ENCODE measurements around the gene CARS2. TPM values are rescaled to one million over a fixed set of nuclear protein-coding genes. Genes with fewer than 3 reads are reported as not detected.

Gene CARS2
- total RNA-seq, 1 experiment from 2014 or later, result 24.8 TPM

DNA sequence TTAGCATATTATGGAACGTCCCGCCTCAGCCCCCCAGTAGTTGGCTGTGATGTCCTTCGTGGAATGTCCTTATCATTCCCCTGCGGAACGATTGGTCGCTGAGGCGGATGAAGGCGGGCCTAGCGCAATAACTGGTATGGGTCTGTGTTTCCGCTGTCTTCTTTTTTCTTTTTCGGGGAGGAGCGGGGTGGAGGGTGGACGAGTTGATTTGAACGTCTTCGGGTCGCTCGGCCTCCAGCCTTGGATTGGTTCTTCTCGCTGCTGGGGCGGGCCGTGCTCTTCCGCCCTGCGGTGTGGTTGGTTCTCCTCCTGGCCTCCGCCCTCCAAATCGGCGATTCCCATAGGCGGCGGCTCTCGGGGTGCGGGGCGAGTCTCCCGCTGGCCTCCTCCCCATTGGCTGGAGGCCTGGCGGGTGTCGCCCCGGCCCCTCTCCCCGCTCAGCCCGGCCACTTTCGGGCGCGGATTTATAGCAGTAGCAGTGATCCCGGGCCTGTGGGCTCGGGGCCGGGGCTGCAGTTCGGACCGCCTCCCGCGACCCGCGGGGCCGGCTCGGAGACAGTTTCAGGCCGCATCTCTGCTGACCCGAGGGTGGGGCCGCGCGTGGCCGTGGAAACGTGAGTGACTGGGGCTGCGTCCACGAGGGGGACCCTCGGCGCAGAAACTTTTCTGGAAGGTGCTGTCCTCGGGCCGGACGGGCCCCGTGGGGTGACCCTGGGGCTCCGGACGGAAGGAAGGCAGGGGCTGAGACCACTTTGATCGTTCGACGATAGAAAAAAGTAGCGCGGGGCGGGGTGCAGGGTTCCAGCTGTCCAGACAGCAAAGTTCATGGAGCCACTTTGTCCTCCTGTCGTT lies 9.7 kb upstream of the CARS2 start:
- Mint-ChIP-seq H3K4me3 (ENCODE audit: low read depth, unreplicated experiment) (peak overlapping the region; percentile 90), H3K36me3 (ENCODE audit: insufficient read depth, unreplicated experiment) (peaks cover 45% of the 10 kb centered on the region), H3K4me1 (ENCODE audit: low read depth, unreplicated experiment) (no peaks in the 10 kb centered on the region), H3K27me3 (ENCODE audit: unreplicated experiment) (no peaks in the 10 kb centered on the region), H3K9me3 (ENCODE audit: low read depth, unreplicated experiment) (no peaks in the 10 kb centered on the region), H3K27ac (ENCODE audit: unreplicated experiment) (peak overlapping the region; percentile 76)
- BruUV-seq (replicated peaks), result no TSS peak
- CTCF ChIA-PET, result no interaction called here
- intact Hi-C loops (cut with micrococcal nuclease; ENCODE audit: unreplicated experiment), result loop anchor here (5.0 kb wide), 1 partner anchor 102 kb away; no protein-coding TSS in a partner anchor
- peak; percentile 85 for DNase-seq
- TF ChIP-seq, protein P1, sequence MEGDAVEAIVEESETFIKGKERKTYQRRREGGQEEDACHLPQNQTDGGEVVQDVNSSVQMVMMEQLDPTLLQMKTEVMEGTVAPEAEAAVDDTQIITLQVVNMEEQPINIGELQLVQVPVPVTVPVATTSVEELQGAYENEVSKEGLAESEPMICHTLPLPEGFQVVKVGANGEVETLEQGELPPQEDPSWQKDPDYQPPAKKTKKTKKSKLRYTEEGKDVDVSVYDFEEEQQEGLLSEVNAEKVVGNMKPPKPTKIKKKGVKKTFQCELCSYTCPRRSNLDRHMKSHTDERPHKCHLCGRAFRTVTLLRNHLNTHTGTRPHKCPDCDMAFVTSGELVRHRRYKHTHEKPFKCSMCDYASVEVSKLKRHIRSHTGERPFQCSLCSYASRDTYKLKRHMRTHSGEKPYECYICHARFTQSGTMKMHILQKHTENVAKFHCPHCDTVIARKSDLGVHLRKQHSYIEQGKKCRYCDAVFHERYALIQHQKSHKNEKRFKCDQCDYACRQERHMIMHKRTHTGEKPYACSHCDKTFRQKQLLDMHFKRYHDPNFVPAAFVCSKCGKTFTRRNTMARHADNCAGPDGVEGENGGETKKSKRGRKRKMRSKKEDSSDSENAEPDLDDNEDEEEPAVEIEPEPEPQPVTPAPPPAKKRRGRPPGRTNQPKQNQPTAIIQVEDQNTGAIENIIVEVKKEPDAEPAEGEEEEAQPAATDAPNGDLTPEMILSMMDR (IDR thresholded peaks at IDR 0.05; ENCODE audit: unreplicated experiment), result no peak

DNA sequence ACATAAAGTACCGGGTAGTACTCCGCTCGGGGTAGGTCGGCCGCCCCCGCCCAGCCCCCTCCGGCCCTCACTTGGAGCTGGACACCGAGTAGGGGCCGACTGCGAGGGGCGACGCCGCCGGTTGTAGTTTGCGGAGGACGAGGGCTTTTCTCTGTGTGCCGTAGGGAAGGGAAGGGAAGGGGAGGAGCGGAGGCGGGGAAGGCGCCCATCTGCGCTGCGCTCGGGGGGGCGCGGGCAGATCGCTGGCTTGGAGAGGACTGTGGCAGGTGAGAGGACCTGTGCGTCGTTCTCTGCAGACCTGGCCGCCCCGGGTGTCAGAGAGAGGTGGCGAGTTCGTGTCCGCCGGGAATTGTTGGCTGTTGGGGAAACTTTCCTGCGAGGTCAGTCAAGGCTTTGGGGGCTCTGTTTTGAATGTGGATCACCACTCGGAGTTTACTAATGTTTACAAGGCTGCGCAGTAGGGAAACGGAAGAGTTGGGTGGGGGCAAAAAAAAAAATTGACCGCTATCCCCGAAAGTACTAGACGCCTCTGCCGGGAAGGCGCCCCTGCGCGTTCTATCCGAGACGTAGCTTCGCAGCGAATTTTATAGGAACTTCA lies 9.0 kb upstream of the CARS2 start:
- TSS peak; percentile 89 for BruUV-seq (replicated peaks)
- intact Hi-C loops (cut with micrococcal nuclease; ENCODE audit: unreplicated experiment), result loop anchor here (5.0 kb wide), 1 partner anchor 102 kb away; no protein-coding TSS in a partner anchor
- peak overlapping the region; percentile 76 for H3K27ac Mint-ChIP-seq (ENCODE audit: unreplicated experiment)
- TF ChIP-seq, protein P1 (IDR thresholded peaks at IDR 0.05; ENCODE audit: unreplicated experiment), result no peak
- no peak for DNase-seq
- no peaks in the 10 kb centered on the region for H3K4me1 Mint-ChIP-seq (ENCODE audit: low read depth, unreplicated experiment)
- H3K36me3 Mint-ChIP-seq (ENCODE audit: insufficient read depth, unreplicated experiment), result peaks cover 45% of the 10 kb centered on the region
- peak overlapping the region; percentile 90 for H3K4me3 Mint-ChIP-seq (ENCODE audit: low read depth, unreplicated experiment)
- CTCF ChIA-PET, result no interaction called here
- no peaks in the 10 kb centered on the region for H3K9me3 Mint-ChIP-seq (ENCODE audit: low read depth, unreplicated experiment)
- H3K27me3 Mint-ChIP-seq (ENCODE audit: unreplicated experiment), result no peaks in the 10 kb centered on the region

DNA sequence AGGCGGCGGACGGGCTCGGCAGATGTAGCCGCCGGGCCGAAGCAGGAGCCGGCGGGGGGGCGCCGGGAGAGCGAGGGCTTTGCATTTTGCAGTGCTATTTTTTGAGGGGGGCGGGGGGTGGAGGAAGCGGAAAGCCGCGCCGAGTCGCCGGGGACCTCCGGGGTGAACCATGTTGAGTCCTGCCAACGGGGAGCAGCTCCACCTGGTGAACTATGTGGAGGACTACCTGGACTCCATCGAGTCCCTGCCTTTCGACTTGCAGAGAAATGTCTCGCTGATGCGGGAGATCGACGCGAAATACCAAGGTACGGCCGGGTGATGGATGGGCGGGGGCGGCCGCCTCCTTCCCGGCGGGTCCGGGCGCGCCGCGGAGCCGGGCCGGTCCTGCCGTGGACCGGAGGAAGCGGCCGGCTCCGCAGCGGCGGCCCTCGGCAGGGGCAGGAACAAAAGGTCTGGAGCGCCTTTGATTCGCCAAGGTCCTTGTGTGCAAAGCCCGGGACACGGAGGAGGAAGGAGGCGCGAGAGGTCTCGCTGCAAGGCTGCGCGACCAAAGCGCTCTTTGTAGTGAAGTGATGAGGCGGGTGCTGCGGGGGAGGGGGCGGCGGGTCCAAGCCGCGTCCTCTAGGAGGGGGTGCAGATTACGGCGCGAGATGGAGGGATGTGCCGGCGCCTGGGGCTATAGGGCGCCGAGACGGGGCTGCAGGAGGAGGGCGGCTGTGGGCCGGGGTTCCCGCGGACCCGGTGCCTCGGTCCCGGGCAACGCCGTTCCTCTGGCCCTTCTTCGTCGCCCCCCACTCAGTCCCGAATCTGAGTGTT lies 8.3 kb upstream of the CARS2 start:
- TF ChIP-seq, protein P1 (IDR thresholded peaks at IDR 0.05; ENCODE audit: unreplicated experiment), result no peak
- Mint-ChIP-seq H3K27ac (ENCODE audit: unreplicated experiment) (no peak overlapping the region), H3K9me3 (ENCODE audit: low read depth, unreplicated experiment) (no peaks in the 10 kb centered on the region), H3K4me3 (ENCODE audit: low read depth, unreplicated experiment) (peak overlapping the region; percentile 90), H3K4me1 (ENCODE audit: low read depth, unreplicated experiment) (no peaks in the 10 kb centered on the region), H3K27me3 (ENCODE audit: unreplicated experiment) (no peaks in the 10 kb centered on the region), H3K36me3 (ENCODE audit: insufficient read depth, unreplicated experiment) (peaks cover 45% of the 10 kb centered on the region)
- CTCF ChIA-PET, result no interaction called here
- DNase-seq, result no peak
- intact Hi-C loops (cut with micrococcal nuclease; ENCODE audit: unreplicated experiment), result no loop called here
- no TSS peak for BruUV-seq (replicated peaks)

GRCh38 chr13:110713642-110713952 lies 7.7 kb upstream of the CARS2 start, which contains the start of gene ING1:
Gene ING1, plus strand, starts transcription at chr13:110713700. Its CDS starts 450 bp downstream, at chr13:110714150.
- H3K27me3 Mint-ChIP-seq (ENCODE audit: unreplicated experiment), result no peaks in the 10 kb centered on the region
- intact Hi-C loops (cut with micrococcal nuclease; ENCODE audit: unreplicated experiment), result no loop called here
- no TSS peak for BruUV-seq (replicated peaks)
- no peaks in the 10 kb centered on the region for H3K9me3 Mint-ChIP-seq (ENCODE audit: low read depth, unreplicated experiment)
- no peak for DNase-seq
- H3K4me3 Mint-ChIP-seq (ENCODE audit: low read depth, unreplicated experiment), result peak within 1 kb of the TSS; percentile 90
- CTCF ChIA-PET, result no interaction called here
- TF ChIP-seq, protein P1 (IDR thresholded peaks at IDR 0.05; ENCODE audit: unreplicated experiment), result no peak
- peak within 1 kb of the TSS; percentile 97 for H3K27ac Mint-ChIP-seq (ENCODE audit: unreplicated experiment)
- H3K4me1 Mint-ChIP-seq (ENCODE audit: low read depth, unreplicated experiment), result no peaks in the 10 kb centered on the region
- peaks cover 45% of the 10 kb centered on the region for H3K36me3 Mint-ChIP-seq (ENCODE audit: insufficient read depth, unreplicated experiment)

All from Calu3 (cell line).